HG02885 (cell line): ENCODE data around the gene FAM234B.
"Not testable (repeated sequence)": the region's sequence is repeated elsewhere in the genome, so short reads cannot be mapped to it uniquely, and the experiment has no call there.

Experiments used
- ATAC-seq: cut with Tn5 transposase; IDR thresholded peaks from one replicate; pipeline ENCODE4 v1.9.1; 2021; ENCODE audit warnings: mild to moderate bottlenecking; ENCODE audit not compliant: unreplicated experiment, poor library complexity

FAM234B gene

GRCh38 chr12:13049816-13050215 is 5.6 kb downstream of the FAM234B start:
- no peak for ATAC-seq

- ATAC-seq: no peak
Observed at GRCh38 chr12:13052421-13052820, 8.2 kb downstream of the FAM234B start.

- ATAC-seq: not testable (repeated sequence)
Observed at GRCh38 chr12:13053617-13054016, 9.4 kb downstream of the FAM234B start.

GRCh38 chr12:13060581-13060980 is 16.4 kb downstream of the FAM234B start:
- no peak for ATAC-seq

- ATAC-seq: no peak
Observed at GRCh38 chr12:13061377-13061776, 17.2 kb downstream of the FAM234B start.

- no peak for ATAC-seq
Observed at GRCh38 chr12:13062669-13063068, 18.5 kb downstream of the FAM234B start.

- ATAC-seq: no peak
Observed at GRCh38 chr12:13066014-13066413, 21.8 kb downstream of the FAM234B start.

GRCh38 chr12:13066459-13066858 is 22.3 kb downstream of the FAM234B start:
- no peak for ATAC-seq

- no peak for ATAC-seq
Observed at GRCh38 chr12:13067322-13067721, 23.1 kb downstream of the FAM234B start.

GRCh38 chr12:13069380-13069779 is 25.2 kb downstream of the FAM234B start:
- no peak for ATAC-seq

GRCh38 chr12:13071305-13072280 is 27.4 kb downstream of the FAM234B start:
- ATAC-seq: no peak

- no peak for ATAC-seq
Observed at GRCh38 chr12:13073173-13073572, 29.0 kb downstream of the FAM234B start.

GRCh38 chr12:13074396-13075117 is 30.4 kb downstream of the FAM234B start:
- no peak for ATAC-seq

- no peak for ATAC-seq
Observed at GRCh38 chr12:13075118-13075480, 30.9 kb downstream of the FAM234B start.

GRCh38 chr12:13075786-13076570 is 31.8 kb downstream of the FAM234B start:
- ATAC-seq: no peak

- no peak for ATAC-seq
Observed at GRCh38 chr12:13079440-13079906, 35.3 kb downstream of the FAM234B start.

- no peak for ATAC-seq
Observed at GRCh38 chr12:13080266-13080665, 36.1 kb downstream of the FAM234B start.

- no peak for ATAC-seq
Observed at GRCh38 chr12:13082861-13083260, 38.7 kb downstream of the FAM234B start.

GRCh38 chr12:13083638-13084037 is 39.5 kb downstream of the FAM234B start:
- not testable (repeated sequence) for ATAC-seq

- ATAC-seq: no peak
Observed at GRCh38 chr12:13084898-13085640, 40.9 kb downstream of the FAM234B start.
